K562 (cell line): ENCODE measurements around the gene LONP1. TPM values are rescaled to one million over a fixed set of nuclear protein-coding genes. Genes with fewer than 3 reads are reported as not detected.

Experiments
- ARID4B ChIP-seq: sonication (generic); formaldehyde crosslinking; IDR thresholded peaks from 2 replicates; pipeline ENCODE4 v1.8.0; 2022; ENCODE audit warnings: mild to moderate bottlenecking, missing genetic modification reagents
- BRD4 ChIP-seq: fragments of 200-600 bp; sonication (generic); IDR thresholded peaks from 2 replicates; pipeline ENCODE4 v1.6.1; 2017; ENCODE audit warnings: inconsistent platforms
- CREB3 ChIP-seq: fragments of 450-650 bp; conservative IDR thresholded peaks from 2 replicates; pipeline ENCODE4 v1.6.1; 2016; ENCODE audit warnings: missing genetic modification characterization, low read depth, mild to moderate bottlenecking, missing compliant biosample characterization, moderate library complexity
- E2F5 ChIP-seq: sonication (generic); formaldehyde crosslinking; IDR thresholded peaks from 2 replicates; pipeline ENCODE4 v1.8.0; 2022; ENCODE audit warnings: mild to moderate bottlenecking, missing genetic modification reagents
- GABPB1 ChIP-seq: sonication (generic); formaldehyde crosslinking; IDR thresholded peaks from 2 replicates; pipeline ENCODE4 v1.8.0; 2022; ENCODE audit warnings: mild to moderate bottlenecking, missing genetic modification reagents
- HMBOX1 ChIP-seq: sonication (generic); IDR thresholded peaks from 2 replicates; pipeline ENCODE4 v1.6.1; 2016
- KLF10 ChIP-seq: fragments of 250-450 bp; sonication (Bioruptor Pico); IDR thresholded peaks from 2 replicates; pipeline ENCODE4 v1.6.1; 2021; ENCODE audit warnings: matching md5 sums
- L3MBTL2 ChIP-seq: fragments of 450-650 bp; IDR thresholded peaks from 2 replicates; pipeline ENCODE4 v1.6.1; 2016; ENCODE audit warnings: mild to moderate bottlenecking, moderate library complexity
- MYNN ChIP-seq, 2 experiments: sonication (generic); formaldehyde crosslinking in 1 of 2; IDR thresholded peaks; 2 replicates each; pipeline versions ENCODE4 v1.5.0 to v1.6.1; 2016 to 2020; ENCODE audit warnings: antibody characterized with exemption in 1 of 2, missing genetic modification reagents in 1 of 2
- NBN ChIP-seq: fragments of 450-650 bp; IDR thresholded peaks from 2 replicates; pipeline ENCODE4 v1.6.1; 2016; ENCODE audit warnings: low read depth, mild to moderate bottlenecking
- PBX2 ChIP-seq, 2 experiments: IDR thresholded peaks in 1 of 2; conservative IDR thresholded peaks in 1 of 2; 2 replicates each; pipeline ENCODE4 v1.6.1; 2016; ENCODE audit warnings: low read depth in 2 of 2, mild to moderate bottlenecking in 1 of 2, missing compliant biosample characterization in 1 of 2, missing genetic modification characterization in 1 of 2, moderate library complexity in 1 of 2
- SRSF9 ChIP-seq: fragments of 200-400 bp; formaldehyde crosslinking; IDR thresholded peaks from 2 replicates; pipeline ENCODE4 v1.6.1; 2017; ENCODE audit warnings: low read depth, low read length, borderline replicate concordance
- ZBTB12 ChIP-seq: fragments of 250-450 bp; sonication (Bioruptor Pico); IDR thresholded peaks from 2 replicates; pipeline ENCODE4 v1.4.0; 2020
- ZNF436 ChIP-seq: fragments of 250-450, 450-650 bp; sonication (Bioruptor Pico); formaldehyde crosslinking; IDR thresholded peaks from 2 replicates; pipeline ENCODE4 v1.7.0; 2020; ENCODE audit warnings: mild to moderate bottlenecking
- polyA plus RNA-seq, 8 experiments: library from polyadenylated mRNA; depleted of rRNA in 4 of 8; stranded (reverse) in 5 of 8; unstranded in 3 of 8; fragments of >200 nt; fragmentation: Nextera tagmentation in 2 of 8; fragmentation: Illumina TruSeq in 1 of 8; extraction: Ambion mirVana in 2 of 8; extraction: Trizol in 1 of 8; gene quantifications; 2 replicates each; pipeline versions ENCODE4 v1.2.1 to v1.2.3, GENCODE V29; 2011 to 2014; ENCODE audit warnings: inconsistent platforms in 1 of 8, missing spikeins in 1 of 8
- total RNA-seq, 7 experiments: library from RNA; depleted of rRNA in 6 of 7; stranded (reverse); fragments of >200 nt in 6 of 7; fragmentation: Illumina TruSeq in 2 of 7; extraction: Trizol in 2 of 7; gene quantifications; 2 replicates each; pipeline versions ENCODE4 v1.2.1 to v1.2.3, GENCODE V29; 2011 to 2021; ENCODE audit warnings: low replicate concordance in 1 of 7

LONP1 gene
- total and polyA plus RNA-seq, 9 of the 15 experiments (the other 6 are each of a cell fraction or from before 2014, with no cell fraction given): 1.1 to 238 (median 84.5) TPM

- no peak for TF ChIP-seq E2F5 (CRISPR knock-in tag)
- no peak for TF ChIP-seq ZBTB12 (CRISPR knock-in tag)
- no peak for TF ChIP-seq KLF10
- no peak for TF ChIP-seq NBN
- no peak for TF ChIP-seq HMBOX1
- TF ChIP-seq SRSF9: no peak
- no peak for TF ChIP-seq ZNF436 (CRISPR knock-in tag)
- TF ChIP-seq MYNN (IDR thresholded peaks at IDR 0.05): peak; percentile 28; the same call in 1 of the 2 replicates
- no peak for TF ChIP-seq MYNN (CRISPR knock-in tag; IDR thresholded peaks at IDR 0.05)
- TF ChIP-seq GABPB1 (CRISPR knock-in tag): peak; percentile 44; the same call in 1 of the 2 replicates
- no peak for TF ChIP-seq BRD4
- no peak for TF ChIP-seq PBX2 (CRISPR knock-in tag; IDR thresholded peaks at IDR 0.05; ENCODE audit: low read depth)
- no peak for TF ChIP-seq PBX2 (tag; conservative IDR thresholded peaks at IDR 0.05; ENCODE audit: low read depth)
- peak; percentile 44; the same call in 1 of the 2 replicates for TF ChIP-seq ARID4B (CRISPR knock-in tag)
- no peak for TF ChIP-seq CREB3
- TF ChIP-seq L3MBTL2: no peak
Measured at GRCh38 chr19:5691822-5692722, 27.9 kb downstream of the LONP1 start (continued).
